ENCODE results near the gene UBP1. TPM values are rescaled to one million over a fixed set of nuclear protein-coding genes. Genes with fewer than 3 reads are reported as not detected.

Gene UBP1
- total and polyA plus RNA-seq, 2 donors (not counting 1 experiment from before 2014, with no cell fraction given), result 48.1 to 99.7 TPM

- no peaks in the 10 kb centered on the region for H3K79me2 ChIP-seq (ENCODE audit: control insufficient read depth, insufficient read depth, low read length)
- TF ChIP-seq CTCF (conservative IDR thresholded peaks at IDR 0.05 in 1 of 2, IDR thresholded peaks at IDR 0.05 in 1 of 2; ENCODE audit: low read depth in 1 of 2, low read length in 2 of 2) (no peak), EZH2 (IDR thresholded peaks at IDR 0.05; ENCODE audit: low read length, missing control alignments) (no peak)
- no peak overlapping the region for H3K9ac ChIP-seq (ENCODE audit: insufficient read depth, low read length)
- H3K4me3 ChIP-seq (replicated peaks in 1 of 4; ENCODE audit: control extremely low read depth in 1 of 4, insufficient read depth in 1 of 4, low read depth in 3 of 4, low read length in 4 of 4), result no peak overlapping the region
- peaks cover 11% of the 10 kb centered on the region for H3K36me3 ChIP-seq (ENCODE audit: control insufficient read depth, insufficient read depth, low read length)
- no peaks in the 10 kb centered on the region for H3K27me3 ChIP-seq (ENCODE audit: control insufficient read depth, insufficient read depth, low read length)
- DNase-seq (ENCODE audit: low read depth in 2 of 2), result no peak
- no peaks in the 10 kb centered on the region for H4K20me1 ChIP-seq (ENCODE audit: control insufficient read depth, extremely low read depth, insufficient read depth, low read length)
- no peaks in the 10 kb centered on the region for H3K4me1 ChIP-seq (ENCODE audit: control insufficient read depth, extremely low read depth, insufficient read depth, low read length)
- no peaks in the 10 kb centered on the region for H3K9me3 ChIP-seq (ENCODE audit: control insufficient read depth, insufficient read depth, low read depth, low read length)
- H3K4me2 ChIP-seq (ENCODE audit: extremely low read depth, insufficient read depth, low read length), result no peak overlapping the region
- no peak overlapping the region for H2AFZ ChIP-seq (ENCODE audit: low read length)
- H3K27ac ChIP-seq (ENCODE audit: insufficient read depth, low read length), result no peak overlapping the region
Observed at GRCh38 chr3:33385423-33385822, 54.8 kb downstream of the UBP1 start.

- H3K9ac ChIP-seq (ENCODE audit: insufficient read depth, low read length), result no peak overlapping the region
- H2AFZ ChIP-seq (ENCODE audit: low read length), result no peak overlapping the region
- H4K20me1 ChIP-seq (ENCODE audit: control insufficient read depth, extremely low read depth, insufficient read depth, low read length), result no peaks in the 10 kb centered on the region
- no peak overlapping the region for H3K4me3 ChIP-seq (replicated peaks in 1 of 4; ENCODE audit: control extremely low read depth in 1 of 4, insufficient read depth in 1 of 4, low read depth in 3 of 4, low read length in 4 of 4)
- H3K36me3 ChIP-seq (ENCODE audit: control insufficient read depth, insufficient read depth, low read length), result peaks cover 8% of the 10 kb centered on the region
- no peak for DNase-seq (ENCODE audit: low read depth in 2 of 2)
- H3K79me2 ChIP-seq (ENCODE audit: control insufficient read depth, insufficient read depth, low read length), result no peaks in the 10 kb centered on the region
- H3K27ac ChIP-seq (ENCODE audit: insufficient read depth, low read length), result no peak overlapping the region
- no peaks in the 10 kb centered on the region for H3K27me3 ChIP-seq (ENCODE audit: control insufficient read depth, insufficient read depth, low read length)
- H3K9me3 ChIP-seq (ENCODE audit: control insufficient read depth, insufficient read depth, low read depth, low read length), result no peaks in the 10 kb centered on the region
- H3K4me1 ChIP-seq (ENCODE audit: control insufficient read depth, extremely low read depth, insufficient read depth, low read length), result no peaks in the 10 kb centered on the region
- no peak overlapping the region for H3K4me2 ChIP-seq (ENCODE audit: extremely low read depth, insufficient read depth, low read length)
- TF ChIP-seq CTCF (conservative IDR thresholded peaks at IDR 0.05 in 1 of 2, IDR thresholded peaks at IDR 0.05 in 1 of 2; ENCODE audit: low read depth in 1 of 2, low read length in 2 of 2) (no peak), EZH2 (IDR thresholded peaks at IDR 0.05; ENCODE audit: low read length, missing control alignments) (no peak)
Observed at GRCh38 chr3:33383951-33384350, 56.3 kb downstream of the UBP1 start.

GRCh38 chr3:33380653-33381052, 59.6 kb downstream of the UBP1 start:
- Histone ChIP-seq H2AFZ (ENCODE audit: low read length) (no peak overlapping the region), H3K9ac (ENCODE audit: insufficient read depth, low read length) (no peak overlapping the region), H3K9me3 (ENCODE audit: control insufficient read depth, insufficient read depth, low read depth, low read length) (no peaks in the 10 kb centered on the region), H3K36me3 (ENCODE audit: control insufficient read depth, insufficient read depth, low read length) (peaks cover 8% of the 10 kb centered on the region), H4K20me1 (ENCODE audit: control insufficient read depth, extremely low read depth, insufficient read depth, low read length) (no peaks in the 10 kb centered on the region), H3K27me3 (ENCODE audit: control insufficient read depth, insufficient read depth, low read length) (no peaks in the 10 kb centered on the region), H3K4me3 (replicated peaks in 1 of 4; ENCODE audit: control extremely low read depth in 1 of 4, insufficient read depth in 1 of 4, low read depth in 3 of 4, low read length in 4 of 4) (no peak overlapping the region), H3K27ac (ENCODE audit: insufficient read depth, low read length) (no peak overlapping the region), H3K79me2 (ENCODE audit: control insufficient read depth, insufficient read depth, low read length) (no peaks in the 10 kb centered on the region), H3K4me2 (ENCODE audit: extremely low read depth, insufficient read depth, low read length) (no peak overlapping the region), H3K4me1 (ENCODE audit: control insufficient read depth, extremely low read depth, insufficient read depth, low read length) (peaks cover 4% of the 10 kb centered on the region)
- no peak for DNase-seq (ENCODE audit: low read depth in 2 of 2)
- no peak for TF ChIP-seq EZH2 (IDR thresholded peaks at IDR 0.05; ENCODE audit: low read length, missing control alignments)
- no peak for TF ChIP-seq CTCF (conservative IDR thresholded peaks at IDR 0.05 in 1 of 2, IDR thresholded peaks at IDR 0.05 in 1 of 2; ENCODE audit: low read depth in 1 of 2, low read length in 2 of 2)

Data from fibroblast of lung (primary cell).